HCT116 (cell line): ENCODE measurements around the gene TSPAN5. TPM values are rescaled to one million over a fixed set of nuclear protein-coding genes. Genes with fewer than 3 reads are reported as not detected.

Source experiments
- ATAC-seq: fragments of 200-7000 bp; cut with Tn5 transposase; 2 replicates; pipeline ENCODE4 v1.9.1; 2020; ENCODE audit warnings: mild to moderate bottlenecking, moderate library complexity
- BruUV-seq: library from RNA; stranded (reverse); fragments of 400-500 nt; replicated peaks from 2 replicates; lab custom pipeline; 2021; lab: Mats Ljungman, UMichigan
- CTCF ChIA-PET: fragments of 300-600 bp; sonication (Branson Sonifier 250); formaldehyde crosslinking; loops from one replicate; lab custom pipeline; 2021; ENCODE audit warnings: antibody characterized with exemption; lab: Charles Lee
- POLR2A ChIA-PET: fragments of 300-600, 350-600 bp; sonication (Branson Sonifier 250); formaldehyde crosslinking; loops from one replicate; lab custom pipeline; 2021; ENCODE audit warnings: antibody characterized with exemption; lab: Charles Lee
- RAD21 ChIA-PET, 2 experiments: fragments of 300-600 bp; sonication (Branson Sonifier 250); formaldehyde crosslinking; loops; one replicate each; lab custom pipeline; 2023; ENCODE audit warnings: low total read pairs in 2 of 2; ENCODE audit not compliant: uncharacterized antibody in 2 of 2, unreplicated experiment in 2 of 2, low non-redundant PET in 1 of 2; lab: Charles Lee
- DNase-seq: peaks from one replicate; pipeline ENCODE4 v3.0.0-alpha.2; 2010; ENCODE audit warnings: low read depth, low spot score
- H2AFZ ChIP-seq: fragments of 200-600 bp; shearing (Covaris generic), sonication (generic); 2 replicates; pipeline ENCODE4 v1.6.1; 2017; ENCODE audit warnings: low read depth, mixed run types, mixed read lengths, antibody characterized with exemption, low read length; ENCODE audit not compliant: poor library complexity, severe bottlenecking
- H3K27ac ChIP-seq: 2 replicates; pipeline ENCODE4 v1.5.1; 2012; ENCODE audit warnings: low read depth, low read length
- H3K27me3 ChIP-seq: fragments of 200-600 bp; sonication (generic); 2 replicates; pipeline ENCODE4 v1.6.1; 2016; ENCODE audit warnings: mixed run types, low read length, mixed read lengths; ENCODE audit not compliant: insufficient read depth
- H3K36me3 ChIP-seq, 2 experiments: fragments of 200-500 bp in 1 of 2; fragments of 200-600 bp in 1 of 2; sonication (Bioruptor generic) in 1 of 2; sonication (generic) in 1 of 2; 2 replicates each; pipeline versions ENCODE4 v1.5.1 to v1.6.1; 2014 to 2016; ENCODE audit warnings: low read length in 2 of 2, inconsistent platforms in 1 of 2, mixed read lengths in 1 of 2, mixed run types in 1 of 2; ENCODE audit not compliant: insufficient read depth in 2 of 2, control insufficient read depth in 1 of 2
- H3K4me1 ChIP-seq, 2 experiments: fragments of 200-600 bp in 1 of 2; sonication (generic) in 1 of 2; 2 replicates each; pipeline versions ENCODE4 v1.5.1 to v1.6.1; 2012 to 2017; ENCODE audit warnings: low read length in 2 of 2, inconsistent platforms in 1 of 2, mild to moderate bottlenecking in 1 of 2, mixed read lengths in 1 of 2, mixed run types in 1 of 2, moderate library complexity in 1 of 2; ENCODE audit not compliant: insufficient read depth in 2 of 2, control insufficient read depth in 1 of 2
- H3K4me2 ChIP-seq: fragments of 200-600 bp; sonication (generic); 2 replicates; pipeline ENCODE4 v1.6.1; 2017; ENCODE audit warnings: mixed run types, low read length, mixed read lengths
- H3K4me3 ChIP-seq, 2 experiments: fragments of 200-600 bp in 1 of 2; sonication (generic) in 1 of 2; replicated peaks in 1 of 2; 2 replicates each; pipeline ENCODE4 v1.5.1; 2011 to 2016; ENCODE audit warnings: low read length in 2 of 2, control low read depth in 1 of 2, low read depth in 1 of 2, mild to moderate bottlenecking in 1 of 2, mixed read lengths in 1 of 2, mixed run types in 1 of 2
- H3K79me2 ChIP-seq: fragments of 200-600 bp; sonication (generic); 2 replicates; pipeline ENCODE4 v1.6.1; 2017; ENCODE audit warnings: mild to moderate bottlenecking, mixed run types, low read length, moderate library complexity, mixed read lengths; ENCODE audit not compliant: insufficient read depth
- H3K9ac ChIP-seq: fragments of 200-600 bp; sonication (generic); 2 replicates; pipeline ENCODE4 v1.6.1; 2016; ENCODE audit warnings: low read length, mixed read lengths
- H3K9me2 ChIP-seq: fragments of 200-600 bp; sonication (generic), shearing (Covaris generic); 2 replicates; pipeline ENCODE4 v1.6.1; 2017; ENCODE audit warnings: mixed run types, mild to moderate bottlenecking, moderate library complexity; ENCODE audit not compliant: insufficient read depth
- H3K9me3 ChIP-seq, 2 experiments: fragments of 200-500 bp in 1 of 2; fragments of 200-600 bp in 1 of 2; sonication (Bioruptor generic) in 1 of 2; sonication (generic) in 1 of 2; 2 replicates each; pipeline ENCODE4 v1.6.1; 2014 to 2017; ENCODE audit warnings: low read length in 2 of 2, mixed read lengths in 2 of 2, inconsistent platforms in 1 of 2, low read depth in 1 of 2, mild to moderate bottlenecking in 1 of 2, mixed run types in 1 of 2, moderate library complexity in 1 of 2; ENCODE audit not compliant: control insufficient read depth in 1 of 2, insufficient read depth in 1 of 2
- H4K20me1 ChIP-seq: fragments of 200-600 bp; sonication (generic), shearing (Covaris generic); 2 replicates; pipeline ENCODE4 v1.6.1; 2017; ENCODE audit warnings: mixed run types, mild to moderate bottlenecking, moderate library complexity; ENCODE audit not compliant: insufficient read depth
- ATF3 ChIP-seq: IDR thresholded peaks from 2 replicates; pipeline ENCODE4 v1.6.1; 2012
- ELF1 ChIP-seq: IDR thresholded peaks from 2 replicates; pipeline ENCODE4 v1.6.1; 2012; ENCODE audit warnings: low read depth, borderline replicate concordance
- POLR2A ChIP-seq: IDR thresholded peaks from 2 replicates; pipeline ENCODE4 v1.7.0; 2011; ENCODE audit warnings: borderline replicate concordance; ENCODE audit not compliant: insufficient read depth, insufficient read length; ENCODE audit errors: extremely low read depth
- REST ChIP-seq: IDR thresholded peaks from 2 replicates; pipeline ENCODE4 v1.6.1; 2012; ENCODE audit warnings: low read depth
- SRF ChIP-seq: IDR thresholded peaks from 2 replicates; pipeline ENCODE4 v1.6.1; 2012; ENCODE audit warnings: low read depth
- TCF7L2 ChIP-seq: IDR thresholded peaks from 2 replicates; pipeline ENCODE4 v1.7.0; 2011; ENCODE audit warnings: borderline replicate concordance, inconsistent platforms; ENCODE audit not compliant: insufficient read depth, insufficient read length; ENCODE audit errors: extremely low read depth
- ZBTB33 ChIP-seq: IDR thresholded peaks from 2 replicates; pipeline ENCODE4 v1.6.1; 2011; ENCODE audit warnings: mild to moderate bottlenecking, low read length, moderate library complexity; ENCODE audit not compliant: insufficient replicate concordance; ENCODE audit errors: extremely low read depth
- ZNF274 ChIP-seq: fragments of 200-500 bp; sonication (Bioruptor generic); IDR thresholded peaks from 2 replicates; pipeline ENCODE4 v1.6.1; 2014; ENCODE audit warnings: mild to moderate bottlenecking, low read depth, low read length, inconsistent platforms
- intact Hi-C: fragments of 100-400 bp; cut with micrococcal nuclease; formaldehyde crosslinking; loops from 2 replicates; pipeline ENCODE4 v1.10.0; 2022
- total RNA-seq: library from RNA; stranded (reverse); gene quantifications from one replicate; pipeline ENCODE4 v1.2.1, GENCODE V29; 2021; ENCODE audit not compliant: unreplicated experiment

The TSPAN5 gene
- total RNA-seq, 1 experiment from 2014 or later = 56.8 TPM

- intact Hi-C loops = no loop called here
- DNase-seq = no peak
- RAD21 ChIA-PET = no interaction called here
Measured at GRCh38 chr4:98574816-98575215, 83.6 kb downstream of the TSPAN5 start.

GRCh38 chr4:98573791-98574190 is 84.6 kb downstream of the TSPAN5 start:
- POLR2A ChIA-PET = no interaction called here
- H4K20me1 ChIP-seq = no peaks in the 10 kb centered on the region
- H3K36me3 ChIP-seq = no peaks in the 10 kb centered on the region
- H3K9ac ChIP-seq = no peak overlapping the region
- no peak overlapping the region for H3K27ac ChIP-seq
- peaks cover 80% of the 10 kb centered on the region for H3K79me2 ChIP-seq
- H3K27me3 ChIP-seq = no peaks in the 10 kb centered on the region
- no peaks in the 10 kb centered on the region for H3K9me3 ChIP-seq
- BruUV-seq = no TSS peak
- intact Hi-C loops = no loop called here
- H3K4me2 ChIP-seq = no peak overlapping the region
- no peak overlapping the region for H3K4me3 ChIP-seq
- H3K9me2 ChIP-seq = no peaks in the 10 kb centered on the region
- peaks cover 5 to 6% of the 10 kb centered on the region in 2 experiments; a peak in 3 of 4 replicates for H3K4me1 ChIP-seq
- no peak overlapping the region for H2AFZ ChIP-seq
- RAD21 ChIA-PET = no interaction called here
- DNase-seq = no peak
- TF ChIP-seq ZBTB33 = no peak
- no peak for TF ChIP-seq ZNF274
- TF ChIP-seq ELF1 = no peak
- no peak for TF ChIP-seq POLR2A
- no peak for TF ChIP-seq REST
- no peak for TF ChIP-seq ATF3
- CTCF ChIA-PET = no interaction called here
- ATAC-seq = no peak

More at GRCh38 chr4:98574816-98575215, 83.6 kb downstream of the TSPAN5 start:
- H2AFZ ChIP-seq = no peak overlapping the region
- H3K36me3 ChIP-seq = no peaks in the 10 kb centered on the region
- no peak overlapping the region for H3K4me3 ChIP-seq
- H3K4me1 ChIP-seq = peaks cover 3 to 6% of the 10 kb centered on the region in 2 experiments; a peak in 3 of 4 replicates
- H4K20me1 ChIP-seq = no peaks in the 10 kb centered on the region
- ChIA-PET POLR2A (interaction anchor here (1.2 kb wide), 1 partner anchor 165 kb away, joined by 3 read pairs; no protein-coding TSS in a partner anchor), CTCF (no interaction called here)
- no peak overlapping the region for H3K27ac ChIP-seq
- no peak overlapping the region for H3K4me2 ChIP-seq
- H3K9me2 ChIP-seq = no peaks in the 10 kb centered on the region
- TF ChIP-seq ZNF274 = no peak
- TF ChIP-seq SRF = no peak
- no peak for TF ChIP-seq ATF3
- TF ChIP-seq TCF7L2 = no peak
- H3K9ac ChIP-seq = no peak overlapping the region
- H3K79me2 ChIP-seq = peaks cover 80% of the 10 kb centered on the region
- no peaks in the 10 kb centered on the region for H3K9me3 ChIP-seq
- H3K27me3 ChIP-seq = no peaks in the 10 kb centered on the region
- no TSS peak for BruUV-seq
- ATAC-seq = no peak
